Measurements from ENCODE around the gene MRAP.

MRAP gene

GRCh38 chr21:32321480-32321879, 22.8 kb downstream of the MRAP start:
- in situ Hi-C loops (cut with MboI; ENCODE audit: low sequenced_read_pairs) = no loop called here

GRCh38 chr21:32322103-32322502, 23.4 kb downstream of the MRAP start:
- in situ Hi-C loops (cut with MboI; ENCODE audit: low sequenced_read_pairs) = no loop called here

- in situ Hi-C loops (cut with MboI; ENCODE audit: low sequenced_read_pairs) = no loop called here
These were observed 24.0 kb downstream of the MRAP start for GRCh38 chr21:32322676-32323075.

GRCh38 chr21:32325706-32326105, 27.1 kb downstream of the MRAP start:
- in situ Hi-C loops (cut with MboI; ENCODE audit: low sequenced_read_pairs) = no loop called here

GRCh38 chr21:32328595-32328994, 29.9 kb downstream of the MRAP start:
- in situ Hi-C loops (cut with MboI; ENCODE audit: low sequenced_read_pairs) = no loop called here

- in situ Hi-C loops (cut with MboI; ENCODE audit: low sequenced_read_pairs) = no loop called here
These were observed 30.7 kb downstream of the MRAP start for GRCh38 chr21:32329331-32329730.

GRCh38 chr21:32329776-32330175, 31.1 kb downstream of the MRAP start:
- in situ Hi-C loops (cut with MboI; ENCODE audit: low sequenced_read_pairs) = no loop called here

- in situ Hi-C loops (cut with MboI; ENCODE audit: low sequenced_read_pairs) = no loop called here
These were observed 32.2 kb downstream of the MRAP start for GRCh38 chr21:32330784-32331311.

- in situ Hi-C loops (cut with MboI; ENCODE audit: low sequenced_read_pairs) = no loop called here
These were observed 33.0 kb downstream of the MRAP start for GRCh38 chr21:32331444-32332305.

- in situ Hi-C loops (cut with MboI; ENCODE audit: low sequenced_read_pairs) = no loop called here
These were observed 33.9 kb downstream of the MRAP start for GRCh38 chr21:32332463-32332951.

- in situ Hi-C loops (cut with MboI; ENCODE audit: low sequenced_read_pairs) = no loop called here
These were observed 35.5 kb downstream of the MRAP start for GRCh38 chr21:32333953-32334673.

GRCh38 chr21:32334980-32335531, 36.4 kb downstream of the MRAP start:
- in situ Hi-C loops (cut with MboI; ENCODE audit: low sequenced_read_pairs) = no loop called here

GRCh38 chr21:32335601-32336575, 37.2 kb downstream of the MRAP start:
- in situ Hi-C loops (cut with MboI; ENCODE audit: low sequenced_read_pairs) = no loop called here

GRCh38 chr21:32336711-32337110, 38.1 kb downstream of the MRAP start:
- in situ Hi-C loops (cut with MboI; ENCODE audit: low sequenced_read_pairs) = no loop called here

- in situ Hi-C loops (cut with MboI; ENCODE audit: low sequenced_read_pairs) = no loop called here
These were observed 38.6 kb downstream of the MRAP start for GRCh38 chr21:32337206-32337605.

GRCh38 chr21:32338209-32338921, 39.7 kb downstream of the MRAP start:
- in situ Hi-C loops (cut with MboI; ENCODE audit: low sequenced_read_pairs) = no loop called here

GRCh38 chr21:32340863-32341848, 42.5 kb downstream of the MRAP start:
- in situ Hi-C loops (cut with MboI; ENCODE audit: low sequenced_read_pairs) = no loop called here

GRCh38 chr21:32346951-32347350, 48.3 kb downstream of the MRAP start:
- in situ Hi-C loops (cut with MboI; ENCODE audit: low sequenced_read_pairs) = no loop called here

All from HL-60/S4 treated with retinoic acid at 250 ng/mL for 4 days and 3 days (cell line).